H9 (cell line): ENCODE data around the gene RELCH. TPM values are rescaled to one million over a fixed set of nuclear protein-coding genes. Genes with fewer than 3 reads are reported as not detected.

Experiments
- DNase-seq: peaks from one replicate; pipeline ENCODE4 v3.0.0-alpha.2; 2017
- H2AFZ ChIP-seq: one replicate; pipeline ENCODE4 v1.6.1; 2013; ENCODE audit warnings: mild to moderate bottlenecking, low read length, control low read depth, moderate library complexity
- H2AK5ac ChIP-seq: 2 replicates; pipeline ENCODE4 v1.6.1; 2013; ENCODE audit warnings: low read length, control low read depth, mixed read lengths; ENCODE audit not compliant: insufficient read length
- H2BK120ac ChIP-seq: one replicate; pipeline ENCODE4 v1.6.1; 2013; ENCODE audit warnings: low read depth, mild to moderate bottlenecking, low read length, control low read depth, inconsistent platforms; ENCODE audit not compliant: poor library complexity, severe bottlenecking
- H2BK12ac ChIP-seq: 2 replicates; pipeline ENCODE4 v1.6.1; 2013; ENCODE audit warnings: low read length, control low read depth, mixed read lengths, low read depth; ENCODE audit not compliant: insufficient read length
- H2BK15ac ChIP-seq: 2 replicates; pipeline ENCODE4 v1.6.1; 2013; ENCODE audit warnings: low read depth, low read length, control low read depth
- H2BK20ac ChIP-seq: one replicate; pipeline ENCODE4 v1.6.1; 2013; ENCODE audit warnings: low read depth, mild to moderate bottlenecking, low read length, control low read depth, inconsistent platforms; ENCODE audit not compliant: poor library complexity, severe bottlenecking
- H2BK5ac ChIP-seq: 2 replicates; pipeline ENCODE4 v1.6.1; 2013; ENCODE audit warnings: low read length, control low read depth, mixed read lengths; ENCODE audit not compliant: insufficient read length
- H3K14ac ChIP-seq: 2 replicates; pipeline ENCODE4 v1.6.1; 2013; ENCODE audit warnings: low read length, control low read depth; ENCODE audit not compliant: insufficient read depth
- H3K18ac ChIP-seq: 2 replicates; pipeline ENCODE4 v1.6.1; 2013; ENCODE audit warnings: low read depth, mild to moderate bottlenecking, mixed read lengths, low read length, control low read depth; ENCODE audit not compliant: insufficient read length
- H3K23ac ChIP-seq: 2 replicates; pipeline ENCODE4 v1.6.1; 2013; ENCODE audit warnings: low read length, control low read depth, mixed read lengths, low read depth; ENCODE audit not compliant: insufficient read length
- H3K23me2 ChIP-seq: 2 replicates; pipeline ENCODE4 v1.6.1; 2013; ENCODE audit warnings: low read depth, mild to moderate bottlenecking, mixed read lengths, low read length, control low read depth; ENCODE audit not compliant: insufficient read length, poor library complexity, severe bottlenecking
- H3K27ac ChIP-seq: 2 replicates; pipeline ENCODE4 v1.5.1; 2013; ENCODE audit warnings: low read length, control low read depth, mixed read lengths, low read depth; ENCODE audit not compliant: insufficient read length
- H3K27me3 ChIP-seq: 2 replicates; pipeline ENCODE4 v1.6.1; 2013; ENCODE audit warnings: low read length, control low read depth, inconsistent platforms; ENCODE audit not compliant: insufficient read depth
- H3K4ac ChIP-seq: 2 replicates; pipeline ENCODE4 v1.6.1; 2013; ENCODE audit warnings: low read depth, mild to moderate bottlenecking, control low read depth, inconsistent platforms, low read length, moderate library complexity
- H3K4me1 ChIP-seq: 2 replicates; pipeline ENCODE4 v1.6.1; 2013; ENCODE audit warnings: low read length, control low read depth, inconsistent platforms; ENCODE audit not compliant: insufficient read depth
- H3K4me2 ChIP-seq: 2 replicates; pipeline ENCODE4 v1.6.1; 2013; ENCODE audit warnings: low read length, control low read depth, mixed read lengths; ENCODE audit not compliant: insufficient read length, insufficient read depth
- H3K56ac ChIP-seq: 2 replicates; pipeline ENCODE4 v1.6.1; 2013; ENCODE audit warnings: low read depth, mild to moderate bottlenecking, mixed read lengths, low read length, control low read depth; ENCODE audit not compliant: insufficient read length
- H3K79me1 ChIP-seq: 2 replicates; pipeline ENCODE4 v1.6.1; 2013; ENCODE audit warnings: low read depth, mild to moderate bottlenecking, moderate library complexity, low read length, control low read depth, inconsistent platforms; ENCODE audit not compliant: insufficient read depth, poor library complexity, severe bottlenecking
- H3K79me2 ChIP-seq: 2 replicates; pipeline ENCODE4 v1.6.1; 2013; ENCODE audit warnings: low read length, control low read depth, inconsistent platforms; ENCODE audit not compliant: insufficient read depth
- H3K9ac ChIP-seq: 2 replicates; pipeline ENCODE4 v1.6.1; 2013; ENCODE audit warnings: low read length, control low read depth, mixed read lengths; ENCODE audit not compliant: insufficient read length; ENCODE audit errors: extremely low read depth
- H3K9me3 ChIP-seq: one replicate; pipeline ENCODE4 v1.6.1; 2013; ENCODE audit warnings: low read depth, low read length, inconsistent platforms; ENCODE audit not compliant: control insufficient read depth
- H3T11ph ChIP-seq: one replicate; pipeline ENCODE4 v1.6.1; 2013; ENCODE audit warnings: mild to moderate bottlenecking, low read length, control low read depth, inconsistent platforms
- H4K20me1 ChIP-seq: one replicate; pipeline ENCODE4 v1.6.1; 2013; ENCODE audit not compliant: control insufficient read depth, insufficient read length, insufficient read depth
- H4K5ac ChIP-seq: 2 replicates; pipeline ENCODE4 v1.6.1; 2013; ENCODE audit warnings: low read depth, mild to moderate bottlenecking, mixed read lengths, low read length, control low read depth; ENCODE audit not compliant: insufficient read length
- H4K8ac ChIP-seq: replicated peaks from 2 replicates; pipeline ENCODE4 v1.6.1; 2013; ENCODE audit warnings: low read length, control low read depth, mixed read lengths, low read depth; ENCODE audit not compliant: insufficient read length
- H4K91ac ChIP-seq: 2 replicates; pipeline ENCODE4 v1.6.1; 2013; ENCODE audit warnings: low read depth, mild to moderate bottlenecking, moderate library complexity, mixed read lengths, low read length, control low read depth; ENCODE audit not compliant: insufficient read length
- H3K27ac Mint-ChIP-seq, 3 experiments: 2 replicates in 2 of 3; 3 replicates in 1 of 3; pipeline ENCODE4 v1.8.0; 2020 to 2021; ENCODE audit warnings: mixed read lengths in 3 of 3, mild to moderate bottlenecking in 1 of 3, moderate library complexity in 1 of 3
- H3K27me3 Mint-ChIP-seq: 2 replicates; pipeline ENCODE4 v1.8.0; 2021; ENCODE audit warnings: low read depth, mild to moderate bottlenecking, moderate library complexity, mixed read lengths
- H3K36me3 Mint-ChIP-seq, 3 experiments: 2 replicates in 2 of 3; 3 replicates in 1 of 3; pipeline ENCODE4 v1.8.0; 2020 to 2021; ENCODE audit warnings: low read depth in 3 of 3, mixed read lengths in 3 of 3; ENCODE audit not compliant: insufficient read depth in 1 of 3
- H3K4me1 Mint-ChIP-seq, 2 experiments: 2 replicates each; pipeline ENCODE4 v1.8.0; 2020; ENCODE audit warnings: mixed read lengths in 2 of 2
- H3K4me3 Mint-ChIP-seq, 2 experiments: 2 replicates in 1 of 2; 3 replicates in 1 of 2; pipeline ENCODE4 v1.8.0; 2020 to 2021; ENCODE audit warnings: mild to moderate bottlenecking in 2 of 2, mixed read lengths in 2 of 2, moderate library complexity in 1 of 2
- H3K9me3 Mint-ChIP-seq, 2 experiments: 2 replicates in 1 of 2; 3 replicates in 1 of 2; pipeline ENCODE4 v1.8.0; 2020; ENCODE audit warnings: mild to moderate bottlenecking in 2 of 2, mixed read lengths in 2 of 2, moderate library complexity in 1 of 2
- total RNA-seq: library from RNA; stranded (reverse); gene quantifications from 2 replicates; pipeline ENCODE4 v1.2.1, GENCODE V29; 2021
- TF ChIP-seq, protein P1 (sequence below): fragments of 200-600 bp; sonication (generic); conservative IDR thresholded peaks from 3 replicates; pipeline ENCODE4 v1.8.0; 2021; ENCODE audit warnings: antibody characterized with exemption, mild to moderate bottlenecking

Gene RELCH
- total RNA-seq, 1 experiment from 2014 or later = 32.3 TPM

DNA sequence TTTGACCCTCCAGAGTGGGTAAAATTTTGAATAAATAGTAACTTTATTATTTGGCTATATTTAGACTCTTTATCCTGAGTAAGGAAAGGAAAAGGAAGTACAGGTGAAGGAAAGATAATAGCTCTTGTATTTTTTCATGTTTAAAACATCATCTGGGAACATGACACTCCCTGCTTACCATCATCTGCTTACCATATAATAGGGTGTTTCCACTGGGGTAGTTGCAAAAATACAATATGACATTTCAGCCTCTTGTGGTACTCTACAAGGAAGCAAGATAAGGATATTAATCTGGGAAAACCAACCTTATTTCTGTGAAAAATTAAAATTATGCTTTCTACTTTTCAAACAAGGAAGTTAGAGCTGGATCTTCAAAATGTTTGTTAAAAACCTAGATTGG, 9.9 kb downstream of the RELCH start:
- H3K27me3 ChIP-seq = no peaks in the 10 kb centered on the region
- Mint-ChIP-seq H3K36me3 (peaks cover 0 to 7% (median 0%) of the 10 kb centered on the region in 3 experiments; a peak in 4 of 7 replicates), H3K9me3 (peaks cover 0 to 4% of the 10 kb centered on the region in 2 experiments; a peak in 1 of 5 replicates), H3K4me1 (peaks cover 0 to 3% of the 10 kb centered on the region in 2 experiments; a peak in 2 of 4 replicates), H3K27ac (no peak overlapping the region), H3K27me3 (no peaks in the 10 kb centered on the region), H3K4me3 (no peak overlapping the region)
- no peaks in the 10 kb centered on the region for H4K20me1 ChIP-seq
- H3T11ph ChIP-seq = no peak overlapping the region
- no peak overlapping the region for H3K18ac ChIP-seq
- no peak overlapping the region for H3K23ac ChIP-seq
- H3K56ac ChIP-seq = no peak overlapping the region
- H3K4ac ChIP-seq = no peak overlapping the region
- H2BK20ac ChIP-seq = no peak overlapping the region
- H3K79me1 ChIP-seq = peaks cover 6% of the 10 kb centered on the region
- H2BK12ac ChIP-seq = no peak overlapping the region
- H2AFZ ChIP-seq = no peak overlapping the region
- TF ChIP-seq, protein P1, sequence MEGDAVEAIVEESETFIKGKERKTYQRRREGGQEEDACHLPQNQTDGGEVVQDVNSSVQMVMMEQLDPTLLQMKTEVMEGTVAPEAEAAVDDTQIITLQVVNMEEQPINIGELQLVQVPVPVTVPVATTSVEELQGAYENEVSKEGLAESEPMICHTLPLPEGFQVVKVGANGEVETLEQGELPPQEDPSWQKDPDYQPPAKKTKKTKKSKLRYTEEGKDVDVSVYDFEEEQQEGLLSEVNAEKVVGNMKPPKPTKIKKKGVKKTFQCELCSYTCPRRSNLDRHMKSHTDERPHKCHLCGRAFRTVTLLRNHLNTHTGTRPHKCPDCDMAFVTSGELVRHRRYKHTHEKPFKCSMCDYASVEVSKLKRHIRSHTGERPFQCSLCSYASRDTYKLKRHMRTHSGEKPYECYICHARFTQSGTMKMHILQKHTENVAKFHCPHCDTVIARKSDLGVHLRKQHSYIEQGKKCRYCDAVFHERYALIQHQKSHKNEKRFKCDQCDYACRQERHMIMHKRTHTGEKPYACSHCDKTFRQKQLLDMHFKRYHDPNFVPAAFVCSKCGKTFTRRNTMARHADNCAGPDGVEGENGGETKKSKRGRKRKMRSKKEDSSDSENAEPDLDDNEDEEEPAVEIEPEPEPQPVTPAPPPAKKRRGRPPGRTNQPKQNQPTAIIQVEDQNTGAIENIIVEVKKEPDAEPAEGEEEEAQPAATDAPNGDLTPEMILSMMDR = no peak
- H4K8ac ChIP-seq = no peak overlapping the region
- no peak overlapping the region for H2AK5ac ChIP-seq
- H4K5ac ChIP-seq = no peak overlapping the region
- peaks cover 15% of the 10 kb centered on the region; the same call in 1 of the 2 replicates for H3K79me2 ChIP-seq
- H3K4me1 ChIP-seq = no peaks in the 10 kb centered on the region
- no peak overlapping the region for H3K27ac ChIP-seq
- no peak overlapping the region for H3K4me2 ChIP-seq
- H2BK5ac ChIP-seq = no peak overlapping the region
- no peaks in the 10 kb centered on the region for H3K23me2 ChIP-seq
- H3K9me3 ChIP-seq = no peaks in the 10 kb centered on the region
- no peak overlapping the region for H2BK15ac ChIP-seq
- H3K9ac ChIP-seq = no peak overlapping the region
- no peak for DNase-seq
- no peak overlapping the region for H3K14ac ChIP-seq
- no peak overlapping the region for H4K91ac ChIP-seq
- no peak overlapping the region for H2BK120ac ChIP-seq
